Measurements from ENCODE around the gene SMPDL3B.

DNA sequence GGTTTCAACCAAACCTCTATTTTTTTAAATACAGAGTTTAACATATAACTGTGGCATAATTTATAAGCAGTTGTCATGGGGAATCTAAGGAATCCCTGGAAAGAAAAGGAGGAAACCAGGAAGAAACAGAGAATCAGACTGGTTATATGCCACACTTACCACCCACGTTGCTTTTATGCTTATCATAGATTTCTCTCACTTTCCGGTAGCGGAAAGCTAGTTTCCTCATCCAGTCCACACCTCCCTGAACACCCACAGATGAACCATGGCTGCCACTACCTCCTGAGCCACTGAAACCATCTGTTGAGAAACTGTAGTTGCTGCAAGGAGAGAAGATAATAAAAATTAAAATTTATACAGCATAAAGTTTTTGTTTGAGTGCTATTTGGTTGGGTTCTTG is 58.4 kb downstream of the SMPDL3B start:
- TF ChIP-seq, protein P1, sequence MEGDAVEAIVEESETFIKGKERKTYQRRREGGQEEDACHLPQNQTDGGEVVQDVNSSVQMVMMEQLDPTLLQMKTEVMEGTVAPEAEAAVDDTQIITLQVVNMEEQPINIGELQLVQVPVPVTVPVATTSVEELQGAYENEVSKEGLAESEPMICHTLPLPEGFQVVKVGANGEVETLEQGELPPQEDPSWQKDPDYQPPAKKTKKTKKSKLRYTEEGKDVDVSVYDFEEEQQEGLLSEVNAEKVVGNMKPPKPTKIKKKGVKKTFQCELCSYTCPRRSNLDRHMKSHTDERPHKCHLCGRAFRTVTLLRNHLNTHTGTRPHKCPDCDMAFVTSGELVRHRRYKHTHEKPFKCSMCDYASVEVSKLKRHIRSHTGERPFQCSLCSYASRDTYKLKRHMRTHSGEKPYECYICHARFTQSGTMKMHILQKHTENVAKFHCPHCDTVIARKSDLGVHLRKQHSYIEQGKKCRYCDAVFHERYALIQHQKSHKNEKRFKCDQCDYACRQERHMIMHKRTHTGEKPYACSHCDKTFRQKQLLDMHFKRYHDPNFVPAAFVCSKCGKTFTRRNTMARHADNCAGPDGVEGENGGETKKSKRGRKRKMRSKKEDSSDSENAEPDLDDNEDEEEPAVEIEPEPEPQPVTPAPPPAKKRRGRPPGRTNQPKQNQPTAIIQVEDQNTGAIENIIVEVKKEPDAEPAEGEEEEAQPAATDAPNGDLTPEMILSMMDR (IDR thresholded peaks at IDR 0.05), result no peak
- TF ChIP-seq EP300 (IDR thresholded peaks at IDR 0.05) (no peak), POLR2A (IDR thresholded peaks at IDR 0.05) (no peak)

All from stomach (tissue), 4 donors.